Progenitor cell of endocrine pancreas (in vitro differentiated cells): Measurements from ENCODE around the gene ARL6IP4. TPM values are rescaled to one million over a fixed set of nuclear protein-coding genes. Genes with fewer than 3 reads are reported as not detected.

ENCODE experiments used
- DNase-seq: peaks from one replicate; pipeline ENCODE4 v3.0.0; 2021; ENCODE audit warnings: low spot score; ENCODE audit not compliant: unreplicated experiment
- H3K27ac Mint-ChIP-seq: 2 replicates; pipeline ENCODE4 v1.8.0; 2021; ENCODE audit warnings: mild to moderate bottlenecking, moderate library complexity, mixed read lengths
- H3K27me3 Mint-ChIP-seq: 2 replicates; pipeline ENCODE4 v1.8.0; 2021; ENCODE audit warnings: mixed read lengths
- H3K36me3 Mint-ChIP-seq: 2 replicates; pipeline ENCODE4 v1.8.0; 2022; ENCODE audit warnings: mixed read lengths; ENCODE audit not compliant: insufficient read depth
- H3K4me1 Mint-ChIP-seq: 2 replicates; pipeline ENCODE4 v1.8.0; 2021; ENCODE audit warnings: low read depth, mixed read lengths
- H3K4me3 Mint-ChIP-seq: 2 replicates; pipeline ENCODE4 v1.8.0; 2021; ENCODE audit warnings: low read depth, mild to moderate bottlenecking, moderate library complexity, mixed read lengths
- H3K9me3 Mint-ChIP-seq: 2 replicates; pipeline ENCODE4 v1.8.0; 2021; ENCODE audit warnings: low read depth, mixed read lengths
- total RNA-seq: library from RNA; stranded (reverse); gene quantifications from 2 replicates; pipeline ENCODE4 v1.2.1, GENCODE V29; 2021
- TF ChIP-seq, protein P1 (sequence below): fragments of 200-600 bp; sonication (generic); IDR thresholded peaks from one replicate; pipeline ENCODE4 v1.5.0; 2021; ENCODE audit warnings: antibody characterized with exemption, mild to moderate bottlenecking; ENCODE audit not compliant: unreplicated experiment

The ARL6IP4 gene
- total RNA-seq, 1 donor from 2014 or later: 122 TPM

DNA sequence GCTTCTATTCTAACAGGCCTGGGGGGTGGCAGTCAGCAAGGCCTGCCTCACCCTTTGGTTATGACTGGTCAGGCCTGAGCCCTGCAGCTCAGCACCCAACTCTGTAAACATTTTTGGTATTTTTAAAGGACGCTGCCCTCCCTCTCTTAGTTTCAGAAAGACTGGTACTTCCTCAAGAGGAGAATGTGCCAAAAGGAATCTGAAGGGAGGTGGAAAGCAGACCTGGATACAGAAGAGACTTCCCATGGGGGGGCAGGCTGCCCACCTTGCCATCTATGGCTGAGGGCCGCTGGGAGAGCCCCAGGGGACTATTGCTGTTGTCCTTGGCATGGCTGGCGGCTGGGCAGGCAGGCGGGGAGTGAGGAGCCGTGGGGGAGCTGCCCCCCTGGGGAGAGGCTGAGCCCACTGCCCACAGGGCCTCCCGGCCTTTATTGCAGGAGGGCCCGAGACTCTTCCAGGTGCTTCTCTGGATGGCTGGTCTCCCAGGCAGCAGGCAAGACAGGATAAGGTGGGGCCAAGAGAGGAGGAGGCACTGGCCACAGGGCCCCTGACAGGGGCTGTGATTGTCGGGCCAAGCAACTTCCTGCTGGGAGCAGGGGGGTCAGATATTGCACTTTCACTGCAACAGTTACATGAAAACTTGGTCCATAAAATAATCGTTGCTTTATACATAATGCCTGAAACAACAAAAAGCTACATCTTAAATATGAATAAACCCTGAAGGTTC lies 3.5 kb downstream of the ARL6IP4 start:
- TF ChIP-seq, protein P1, sequence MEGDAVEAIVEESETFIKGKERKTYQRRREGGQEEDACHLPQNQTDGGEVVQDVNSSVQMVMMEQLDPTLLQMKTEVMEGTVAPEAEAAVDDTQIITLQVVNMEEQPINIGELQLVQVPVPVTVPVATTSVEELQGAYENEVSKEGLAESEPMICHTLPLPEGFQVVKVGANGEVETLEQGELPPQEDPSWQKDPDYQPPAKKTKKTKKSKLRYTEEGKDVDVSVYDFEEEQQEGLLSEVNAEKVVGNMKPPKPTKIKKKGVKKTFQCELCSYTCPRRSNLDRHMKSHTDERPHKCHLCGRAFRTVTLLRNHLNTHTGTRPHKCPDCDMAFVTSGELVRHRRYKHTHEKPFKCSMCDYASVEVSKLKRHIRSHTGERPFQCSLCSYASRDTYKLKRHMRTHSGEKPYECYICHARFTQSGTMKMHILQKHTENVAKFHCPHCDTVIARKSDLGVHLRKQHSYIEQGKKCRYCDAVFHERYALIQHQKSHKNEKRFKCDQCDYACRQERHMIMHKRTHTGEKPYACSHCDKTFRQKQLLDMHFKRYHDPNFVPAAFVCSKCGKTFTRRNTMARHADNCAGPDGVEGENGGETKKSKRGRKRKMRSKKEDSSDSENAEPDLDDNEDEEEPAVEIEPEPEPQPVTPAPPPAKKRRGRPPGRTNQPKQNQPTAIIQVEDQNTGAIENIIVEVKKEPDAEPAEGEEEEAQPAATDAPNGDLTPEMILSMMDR: no peak
- Mint-ChIP-seq H3K27ac (peak overlapping the region; percentile 60), H3K27me3 (no peaks in the 10 kb centered on the region), H3K36me3 (no peaks in the 10 kb centered on the region), H3K4me1 (peaks cover 15% of the 10 kb centered on the region), H3K9me3 (no peaks in the 10 kb centered on the region), H3K4me3 (no peak overlapping the region)
- DNase-seq: no peak

DNA sequence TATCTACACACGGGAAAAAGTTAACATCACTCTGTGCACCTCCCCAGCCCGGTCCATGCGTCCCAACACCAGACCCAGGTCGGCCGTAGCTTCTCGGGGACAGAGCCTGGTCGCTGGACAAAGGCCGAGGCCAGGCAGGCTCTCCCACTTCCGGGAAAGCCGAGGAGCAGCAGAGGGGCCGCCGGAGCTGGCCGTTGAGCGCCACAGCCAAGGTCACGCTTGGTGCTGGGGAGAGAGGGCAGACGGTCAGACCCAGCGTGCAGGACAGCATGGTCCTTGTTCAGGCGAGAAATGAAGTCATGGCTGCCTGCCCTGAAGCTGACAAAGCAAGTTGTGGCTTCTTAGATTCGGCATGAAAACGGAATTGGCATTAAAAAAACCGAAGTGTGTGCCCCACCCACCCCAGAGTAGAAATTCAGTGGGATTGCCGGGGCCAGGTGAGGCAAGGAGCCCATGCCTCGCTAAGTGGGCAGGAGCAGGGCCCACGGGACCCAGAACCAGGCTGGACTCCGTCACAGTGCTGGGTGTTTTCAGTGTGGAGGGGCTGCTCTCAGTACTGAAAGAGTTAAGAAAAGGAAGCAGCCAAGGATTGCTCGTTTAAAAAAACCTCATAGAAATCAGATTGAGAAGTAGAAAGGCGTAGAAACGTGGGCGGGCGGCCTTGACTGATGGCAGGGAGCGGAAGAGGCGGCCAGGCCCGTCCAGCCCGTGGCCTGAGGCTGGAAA lies 4.3 kb downstream of the ARL6IP4 start:
- TF ChIP-seq, protein P1: no peak
- no peaks in the 10 kb centered on the region for H3K27me3 Mint-ChIP-seq
- H3K4me1 Mint-ChIP-seq: peaks cover 13% of the 10 kb centered on the region
- H3K4me3 Mint-ChIP-seq: no peak overlapping the region
- DNase-seq: no peak
- H3K36me3 Mint-ChIP-seq: no peaks in the 10 kb centered on the region
- H3K27ac Mint-ChIP-seq: peak overlapping the region; percentile 85
- H3K9me3 Mint-ChIP-seq: no peaks in the 10 kb centered on the region

GRCh38 chr12:122985338-122986257 lies 5.1 kb downstream of the ARL6IP4 start:
- Mint-ChIP-seq H3K4me3 (no peak overlapping the region), H3K9me3 (no peaks in the 10 kb centered on the region)

DNA sequence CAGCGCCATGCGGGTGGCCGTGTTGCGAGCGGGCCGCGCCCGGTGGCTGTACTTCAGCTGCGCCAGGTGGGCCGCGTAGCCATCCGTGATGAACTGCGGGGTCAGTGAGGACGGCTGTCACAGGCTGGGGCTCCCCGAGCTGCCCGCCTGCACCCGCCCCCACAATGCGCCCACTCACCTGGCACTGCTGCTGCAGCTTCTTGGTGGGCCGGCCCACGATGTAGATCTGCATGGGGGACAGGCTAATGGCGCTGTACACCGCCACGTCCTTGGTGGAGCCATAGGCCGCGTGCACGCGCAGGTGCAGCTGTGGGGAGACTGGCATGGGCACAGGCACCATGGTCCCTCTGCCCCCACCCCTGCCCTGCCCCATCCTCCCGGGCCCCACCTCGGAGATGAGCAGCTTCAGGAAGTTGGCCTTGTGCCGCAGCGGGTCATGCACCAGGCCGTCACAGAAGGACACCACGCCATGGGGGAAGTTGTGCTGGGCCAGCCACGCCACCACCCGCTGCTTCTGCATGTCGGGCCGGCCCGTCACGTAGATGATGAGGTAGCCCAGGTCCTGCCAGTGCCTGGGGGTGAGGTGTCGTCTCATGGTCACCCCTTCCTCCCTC lies 5.9 kb downstream of the ARL6IP4 start:
- Mint-ChIP-seq H3K4me3 (no peak overlapping the region), H3K9me3 (no peaks in the 10 kb centered on the region), H3K4me1 (peaks cover 8% of the 10 kb centered on the region), H3K27ac (no peak overlapping the region), H3K27me3 (no peaks in the 10 kb centered on the region), H3K36me3 (no peaks in the 10 kb centered on the region)
- TF ChIP-seq, protein P1: no peak
- DNase-seq: no peak

More at GRCh38 chr12:122985338-122986257, 5.1 kb downstream of the ARL6IP4 start:
- TF ChIP-seq, protein P1: no peak
- Mint-ChIP-seq H3K4me1 (peaks cover 10% of the 10 kb centered on the region), H3K27me3 (no peaks in the 10 kb centered on the region), H3K36me3 (no peaks in the 10 kb centered on the region), H3K27ac (no peak overlapping the region)
- no peak for DNase-seq
